Sigmoid colon (tissue), 3 donors: ENCODE data around the gene OR6N1.

Source experiments
- POLR2A ChIP-seq, 2 donors: fragments of 450-650 bp; IDR thresholded peaks; one replicate each; pipeline ENCODE4 v1.6.1; 2016; ENCODE audit warnings: antibody characterized with exemption in 2 of 2, mild to moderate bottlenecking in 2 of 2, moderate library complexity in 2 of 2
- TF ChIP-seq, protein P1 (sequence below), 4 experiments: fragments of 450-650 bp in 3 of 4; fragments of 200-600 bp in 1 of 4; IDR thresholded peaks; one replicate each; pipeline ENCODE4 v1.5.1; 2016 to 2019; ENCODE audit warnings: antibody characterized with exemption in 4 of 4, mild to moderate bottlenecking in 3 of 4, moderate library complexity in 2 of 4

GRCh38 chr1:158714754-158715153 lies 57.2 kb downstream of the OR6N1 start:
- TF ChIP-seq, protein P1, sequence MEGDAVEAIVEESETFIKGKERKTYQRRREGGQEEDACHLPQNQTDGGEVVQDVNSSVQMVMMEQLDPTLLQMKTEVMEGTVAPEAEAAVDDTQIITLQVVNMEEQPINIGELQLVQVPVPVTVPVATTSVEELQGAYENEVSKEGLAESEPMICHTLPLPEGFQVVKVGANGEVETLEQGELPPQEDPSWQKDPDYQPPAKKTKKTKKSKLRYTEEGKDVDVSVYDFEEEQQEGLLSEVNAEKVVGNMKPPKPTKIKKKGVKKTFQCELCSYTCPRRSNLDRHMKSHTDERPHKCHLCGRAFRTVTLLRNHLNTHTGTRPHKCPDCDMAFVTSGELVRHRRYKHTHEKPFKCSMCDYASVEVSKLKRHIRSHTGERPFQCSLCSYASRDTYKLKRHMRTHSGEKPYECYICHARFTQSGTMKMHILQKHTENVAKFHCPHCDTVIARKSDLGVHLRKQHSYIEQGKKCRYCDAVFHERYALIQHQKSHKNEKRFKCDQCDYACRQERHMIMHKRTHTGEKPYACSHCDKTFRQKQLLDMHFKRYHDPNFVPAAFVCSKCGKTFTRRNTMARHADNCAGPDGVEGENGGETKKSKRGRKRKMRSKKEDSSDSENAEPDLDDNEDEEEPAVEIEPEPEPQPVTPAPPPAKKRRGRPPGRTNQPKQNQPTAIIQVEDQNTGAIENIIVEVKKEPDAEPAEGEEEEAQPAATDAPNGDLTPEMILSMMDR (IDR thresholded peaks at IDR 0.05) = no peak
- no peak for TF ChIP-seq POLR2A (IDR thresholded peaks at IDR 0.05)
